ENCODE measurements around the gene PUS3.
"Not testable (repeated sequence)": the region's sequence is repeated elsewhere in the genome, so short reads cannot be mapped to it uniquely, and the experiment has no call there.

DNA sequence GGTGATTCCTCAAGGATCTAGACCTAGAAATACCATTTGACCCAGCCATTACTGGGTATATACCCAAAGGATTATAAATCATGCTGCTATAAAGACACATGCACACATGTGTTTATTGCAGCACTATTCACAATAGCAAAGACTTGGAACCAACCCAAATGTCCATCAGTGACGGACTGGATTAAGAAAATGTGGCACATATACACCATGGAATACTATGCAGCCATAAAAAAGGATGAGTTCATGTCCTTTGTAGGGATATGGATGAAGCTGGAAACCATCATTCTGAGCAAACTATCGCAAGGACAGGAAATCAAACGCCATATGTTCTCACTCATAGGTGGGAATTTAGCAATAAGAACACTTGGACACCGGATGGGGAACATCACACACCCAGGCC is 37.7 kb downstream of the PUS3 start:
- not testable (repeated sequence) for TF ChIP-seq EZH2phosphoT487 (IDR thresholded peaks at IDR 0.05; ENCODE audit: borderline replicate concordance, low read length)
- TF ChIP-seq, protein P1, sequence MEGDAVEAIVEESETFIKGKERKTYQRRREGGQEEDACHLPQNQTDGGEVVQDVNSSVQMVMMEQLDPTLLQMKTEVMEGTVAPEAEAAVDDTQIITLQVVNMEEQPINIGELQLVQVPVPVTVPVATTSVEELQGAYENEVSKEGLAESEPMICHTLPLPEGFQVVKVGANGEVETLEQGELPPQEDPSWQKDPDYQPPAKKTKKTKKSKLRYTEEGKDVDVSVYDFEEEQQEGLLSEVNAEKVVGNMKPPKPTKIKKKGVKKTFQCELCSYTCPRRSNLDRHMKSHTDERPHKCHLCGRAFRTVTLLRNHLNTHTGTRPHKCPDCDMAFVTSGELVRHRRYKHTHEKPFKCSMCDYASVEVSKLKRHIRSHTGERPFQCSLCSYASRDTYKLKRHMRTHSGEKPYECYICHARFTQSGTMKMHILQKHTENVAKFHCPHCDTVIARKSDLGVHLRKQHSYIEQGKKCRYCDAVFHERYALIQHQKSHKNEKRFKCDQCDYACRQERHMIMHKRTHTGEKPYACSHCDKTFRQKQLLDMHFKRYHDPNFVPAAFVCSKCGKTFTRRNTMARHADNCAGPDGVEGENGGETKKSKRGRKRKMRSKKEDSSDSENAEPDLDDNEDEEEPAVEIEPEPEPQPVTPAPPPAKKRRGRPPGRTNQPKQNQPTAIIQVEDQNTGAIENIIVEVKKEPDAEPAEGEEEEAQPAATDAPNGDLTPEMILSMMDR (IDR thresholded peaks at IDR 0.05; ENCODE audit: low read depth, low read length, poor library complexity, severe bottlenecking) = not testable (repeated sequence)
